Epithelial cell of proximal tubule (primary cell): ENCODE data around the gene SEPTIN11. TPM values are rescaled to one million over a fixed set of nuclear protein-coding genes. Genes with fewer than 3 reads are reported as not detected.
A peak's percentile ranks its signal among the peaks of the same experiment; 100 is the strongest.

Source experiments
- DNase-seq: peaks from one replicate; pipeline ENCODE4 v3.0.0-alpha.2; 2011; ENCODE audit warnings: low read depth
- H3K4me3 ChIP-seq: 2 replicates; pipeline ENCODE4 v1.5.1; 2011; ENCODE audit warnings: low read depth, mild to moderate bottlenecking, low read length
- CTCF ChIP-seq: conservative IDR thresholded peaks from 2 replicates; pipeline ENCODE4 v1.5.1; 2012; ENCODE audit warnings: low read depth, mild to moderate bottlenecking, low read length
- total RNA-seq: library from RNA; depleted of rRNA; stranded (reverse); fragments of >200 nt; gene quantifications from 2 replicates; pipeline ENCODE4 v1.2.3, GENCODE V29; 2015

Gene SEPTIN11
- total RNA-seq, 1 donor from 2014 or later: 86.7 TPM

- H3K4me3 ChIP-seq: no peak overlapping the region
- no peak for TF ChIP-seq CTCF
- DNase-seq: no peak
Observed at GRCh38 chr4:76977736-76978350, 28.3 kb downstream of the SEPTIN11 start.

- TF ChIP-seq CTCF: no peak
- no peak for DNase-seq
Observed at GRCh38 chr4:76979236-76979635, 29.7 kb downstream of the SEPTIN11 start.

GRCh38 chr4:76980261-76980660 is 30.7 kb downstream of the SEPTIN11 start:
- no peak for DNase-seq
- H3K4me3 ChIP-seq: no peak overlapping the region
- no peak for TF ChIP-seq CTCF

More at GRCh38 chr4:76979236-76979635, 29.7 kb downstream of the SEPTIN11 start:
- no peak overlapping the region for H3K4me3 ChIP-seq

- no peak overlapping the region for H3K4me3 ChIP-seq
- no peak for TF ChIP-seq CTCF
Observed at GRCh38 chr4:76981644-76982043, 32.1 kb downstream of the SEPTIN11 start.

GRCh38 chr4:76982638-76983584 is 33.4 kb downstream of the SEPTIN11 start:
- H3K4me3 ChIP-seq: no peak overlapping the region
- DNase-seq: no peak
- TF ChIP-seq CTCF: peak; percentile 37

More at GRCh38 chr4:76981644-76982043, 32.1 kb downstream of the SEPTIN11 start:
- DNase-seq: no peak

GRCh38 chr4:76984127-76984526 is 34.6 kb downstream of the SEPTIN11 start:
- no peak for DNase-seq
- peak; percentile 57 for TF ChIP-seq CTCF
- H3K4me3 ChIP-seq: no peak overlapping the region
